ENCODE data around the gene MT1H. TPM values are rescaled to one million over a fixed set of nuclear protein-coding genes. Genes with fewer than 3 reads are reported as not detected.
"Not testable (repeated sequence)": the region's sequence is repeated elsewhere in the genome, so short reads cannot be mapped to it uniquely, and the experiment has no call there.

MT1H gene
- total and polyA plus RNA-seq, 2 experiments from 2014 or later: 13.5 TPM; not detected in 1

- DNase-seq (ENCODE audit: low spot score): no peak
Measured at GRCh38 chr16:56669840-56670619, 416 bp downstream of the MT1H start.

GRCh38 chr16:56670620-56670934, 963 bp downstream of the MT1H start:
- WGBS (ENCODE audit: low lambda C conversion rate, missing lambda C conversion rate): 58% methylated on average over 2 of the region's 2 CpGs
- Histone ChIP-seq H2AFZ (no peak overlapping the region), H3K79me2 (no peaks in the 10 kb centered on the region), H3K36me3 (replicated peaks; ENCODE audit: insufficient read depth, low read depth) (no peaks in the 10 kb centered on the region), H3K9me2 (replicated peaks; ENCODE audit: insufficient read depth) (no peaks in the 10 kb centered on the region), H4K20me1 (ENCODE audit: insufficient read depth, poor library complexity, severe bottlenecking) (no peaks in the 10 kb centered on the region), H3K4me2 (no peak overlapping the region), H3K27me3 (peaks cover 96% of the 10 kb centered on the region), H3K27ac (no peak overlapping the region), H3K4me1 (ENCODE audit: insufficient read depth) (no peaks in the 10 kb centered on the region), H3K9me3 (ENCODE audit: low read depth) (no peaks in the 10 kb centered on the region), H3K4me3 (no peak overlapping the region)
- no peak for DNase-seq (ENCODE audit: low spot score)
- no peak for TF ChIP-seq CTCF (IDR thresholded peaks at IDR 0.05; ENCODE audit: poor library complexity)
- peak; percentile 38 for TF ChIP-seq EZH2 (IDR thresholded peaks at IDR 0.05; ENCODE audit: borderline replicate concordance)

More at GRCh38 chr16:56669840-56670619, 416 bp downstream of the MT1H start:
- Histone ChIP-seq H3K27ac (no peak overlapping the region), H3K4me3 (no peak overlapping the region), H3K4me1 (ENCODE audit: insufficient read depth) (no peaks in the 10 kb centered on the region), H3K36me3 (replicated peaks; ENCODE audit: insufficient read depth, low read depth) (no peaks in the 10 kb centered on the region), H3K9me2 (replicated peaks; ENCODE audit: insufficient read depth) (no peaks in the 10 kb centered on the region), H2AFZ (no peak overlapping the region), H3K9me3 (ENCODE audit: low read depth) (no peaks in the 10 kb centered on the region), H3K79me2 (no peaks in the 10 kb centered on the region), H3K4me2 (no peak overlapping the region), H4K20me1 (ENCODE audit: insufficient read depth, poor library complexity, severe bottlenecking) (no peaks in the 10 kb centered on the region), H3K27me3 (peaks cover 96% of the 10 kb centered on the region)
- 31% methylated on average over 19 of the region's 19 CpGs for WGBS (ENCODE audit: low lambda C conversion rate, missing lambda C conversion rate)
- no peak for TF ChIP-seq EZH2phosphoT487 (IDR thresholded peaks at IDR 0.05; ENCODE audit: low read depth, severe bottlenecking, unreplicated experiment)
- TF ChIP-seq CTCF (IDR thresholded peaks at IDR 0.05; ENCODE audit: poor library complexity): no peak
- TF ChIP-seq EZH2 (IDR thresholded peaks at IDR 0.05; ENCODE audit: borderline replicate concordance): no peak

- not testable (repeated sequence) for H3K4me1 ChIP-seq (ENCODE audit: insufficient read depth); H4K20me1 ChIP-seq (ENCODE audit: insufficient read depth, poor library complexity, severe bottlenecking); H3K79me2 ChIP-seq; H3K27ac ChIP-seq; H2AFZ ChIP-seq; H3K9me3 ChIP-seq (ENCODE audit: low read depth); H3K36me3 ChIP-seq (replicated peaks; ENCODE audit: insufficient read depth, low read depth); DNase-seq (ENCODE audit: low spot score); H3K4me2 ChIP-seq; H3K4me3 ChIP-seq; H3K9me2 ChIP-seq (replicated peaks; ENCODE audit: insufficient read depth)
- WGBS (ENCODE audit: low lambda C conversion rate, missing lambda C conversion rate): 78% methylated on average over 2 of the region's 2 CpGs
- H3K27me3 ChIP-seq: peaks cover 96% of the 10 kb centered on the region
Measured at GRCh38 chr16:56671691-56672090, 2.1 kb downstream of the MT1H start.

GRCh38 chr16:56672171-56672570, 2.6 kb downstream of the MT1H start:
- 88% methylated on average over 3 of the region's 3 CpGs for WGBS (ENCODE audit: low lambda C conversion rate, missing lambda C conversion rate)
- not testable (repeated sequence) for H3K9me2 ChIP-seq (replicated peaks; ENCODE audit: insufficient read depth); DNase-seq (ENCODE audit: low spot score); H4K20me1 ChIP-seq (ENCODE audit: insufficient read depth, poor library complexity, severe bottlenecking); H3K4me3 ChIP-seq; H3K4me1 ChIP-seq (ENCODE audit: insufficient read depth); H3K79me2 ChIP-seq; H2AFZ ChIP-seq; H3K9me3 ChIP-seq (ENCODE audit: low read depth); H3K27ac ChIP-seq; H3K4me2 ChIP-seq; H3K36me3 ChIP-seq (replicated peaks; ENCODE audit: insufficient read depth, low read depth)
- H3K27me3 ChIP-seq: peaks cover 96% of the 10 kb centered on the region
